Coronary artery (tissue), 2 donors: Measurements from ENCODE around the gene MED12.

Experiments used
- DNase-seq: peaks from one replicate; pipeline ENCODE4 v3.0.0-alpha.2; 2017; ENCODE audit warnings: low spot score
- H3K27ac ChIP-seq, 2 donors: fragments of 200-600 bp; sonication (generic); one replicate each; pipeline ENCODE4 v1.5.1; 2016 to 2019
- H3K4me3 ChIP-seq: fragments of 200-600 bp; sonication (generic); 2 replicates; pipeline ENCODE4 v1.5.1; 2016; ENCODE audit warnings: mild to moderate bottlenecking, moderate library complexity
- CTCF ChIP-seq: fragments of 200-600 bp; sonication (generic); IDR thresholded peaks from one replicate; pipeline ENCODE4 v1.5.1; 2019; ENCODE audit warnings: antibody characterized with exemption

MED12 gene

GRCh38 chrX:71099736-71100135 lies 18.7 kb upstream of the MED12 start:
- DNase-seq = no peak
- no peak for TF ChIP-seq CTCF
- H3K27ac ChIP-seq = no peak overlapping the region
- no peak overlapping the region for H3K4me3 ChIP-seq

GRCh38 chrX:71100581-71101505 lies 17.6 kb upstream of the MED12 start:
- no peak for TF ChIP-seq CTCF
- no peak for DNase-seq
- Histone ChIP-seq H3K4me3 (no peak overlapping the region), H3K27ac (no peak overlapping the region)

GRCh38 chrX:71102292-71102691 lies 16.1 kb upstream of the MED12 start:
- TF ChIP-seq CTCF = no peak
- H3K4me3 ChIP-seq = no peak overlapping the region
- H3K27ac ChIP-seq = no peak overlapping the region
- no peak for DNase-seq

GRCh38 chrX:71103110-71103983 lies 15.0 kb upstream of the MED12 start:
- DNase-seq = no peak
- Histone ChIP-seq H3K4me3 (no peak overlapping the region), H3K27ac (peak overlapping the region in 1 of 2 donors; percentile 64)
- TF ChIP-seq CTCF = no peak

- Histone ChIP-seq H3K27ac (no peak overlapping the region), H3K4me3 (no peak overlapping the region)
- TF ChIP-seq CTCF = no peak
- no peak for DNase-seq
Observed at GRCh38 chrX:71105628-71106027, 12.8 kb upstream of the MED12 start.

- Histone ChIP-seq H3K4me3 (no peak within 1 kb of the TSS), H3K27ac (no peak within 1 kb of the TSS)
- TF ChIP-seq CTCF = no peak
- no peak for DNase-seq
Observed at GRCh38 chrX:71106427-71106826, 12.0 kb upstream of the MED12 start, which contains the start of gene CXorf65. CXorf65 (minus strand) TSS chrX:71106740; CDS start chrX:71106556, 184 bp downstream.
